Measurements from ENCODE around the gene UBE2D4. TPM values are rescaled to one million over a fixed set of nuclear protein-coding genes. Genes with fewer than 3 reads are reported as not detected.

UBE2D4 gene
- total RNA-seq, 1 donor from 2014 or later = 21.3 TPM

Other genes starting within 250 kb of the UBE2D4 start
- gene COA1, start 196.9 kb upstream of the UBE2D4 start, total RNA-seq = 43.3 TPM
- gene BLVRA, start 167.8 kb upstream of the UBE2D4 start, total RNA-seq = 106 TPM
- gene MRPS24, start 56.9 kb upstream of the UBE2D4 start, total RNA-seq = 58.2 TPM
- 26.1 TPM for gene URGCP, start 19.8 kb upstream of the UBE2D4 start, total RNA-seq
- not detected for gene SPDYE1, start 71.5 kb downstream of the UBE2D4 start, total RNA-seq
- gene DBNL, start 118.3 kb downstream of the UBE2D4 start, total RNA-seq = 109 TPM
- gene PGAM2, start 139.1 kb downstream of the UBE2D4 start, total RNA-seq = 0.44 TPM
- gene POLM, start 156.1 kb downstream of the UBE2D4 start, total RNA-seq = 24.2 TPM
- gene AEBP1, start 177.9 kb downstream of the UBE2D4 start, total RNA-seq = 82.5 TPM
- gene POLD2, start 197.1 kb downstream of the UBE2D4 start, total RNA-seq = 48.3 TPM
- gene MYL7, start 214.9 kb downstream of the UBE2D4 start, total RNA-seq = 1.6 TPM